HG03097 (cell line): ENCODE measurements around the gene PRMT2.
"Not testable (repeated sequence)": the region's sequence is repeated elsewhere in the genome, so short reads cannot be mapped to it uniquely, and the experiment has no call there.

Source experiments
- ATAC-seq: cut with Tn5 transposase; IDR thresholded peaks from one replicate; pipeline ENCODE4 v1.9.1; 2021; ENCODE audit not compliant: unreplicated experiment, low FRiP score

PRMT2 gene

DNA sequence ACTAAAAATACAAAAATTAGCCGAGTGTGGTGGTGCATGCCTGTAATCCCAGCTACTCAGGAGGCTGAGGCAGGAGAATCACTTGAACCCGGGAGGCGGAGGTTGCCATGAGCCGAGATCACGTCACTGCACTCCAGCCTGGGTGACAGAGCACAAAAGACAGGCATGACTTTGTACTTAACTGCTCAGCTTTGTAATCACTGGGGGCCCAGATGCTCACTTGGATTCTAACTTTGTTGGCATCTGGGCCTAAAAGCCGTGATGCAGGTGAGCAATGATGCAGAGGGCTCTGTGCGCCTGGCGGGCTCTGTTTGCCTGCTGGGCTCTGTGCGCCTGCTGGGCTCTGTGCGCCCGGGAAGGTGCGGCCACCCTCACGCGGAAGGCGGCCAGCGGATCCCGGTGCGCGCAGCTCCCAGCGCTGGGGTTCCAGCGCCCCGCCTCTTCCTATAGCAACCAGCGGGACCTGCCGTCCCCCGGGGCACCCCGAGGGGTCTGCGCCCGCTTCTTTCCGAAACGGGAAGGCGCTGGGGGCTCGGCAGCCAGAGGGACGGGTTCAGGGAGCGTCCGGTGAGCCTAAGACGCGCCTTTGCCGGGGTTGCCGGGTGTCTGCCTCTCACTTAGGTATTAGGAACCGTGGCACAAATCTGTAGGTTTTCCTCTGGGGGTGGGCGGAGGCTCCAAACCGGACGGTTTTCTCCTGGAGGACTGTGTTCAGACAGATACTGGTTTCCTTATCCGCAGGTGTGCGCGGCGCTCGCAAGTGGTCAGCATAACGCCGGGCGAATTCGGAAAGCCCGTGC lies 31.7 kb downstream of the PRMT2 start:
- ATAC-seq, result no peak

DNA sequence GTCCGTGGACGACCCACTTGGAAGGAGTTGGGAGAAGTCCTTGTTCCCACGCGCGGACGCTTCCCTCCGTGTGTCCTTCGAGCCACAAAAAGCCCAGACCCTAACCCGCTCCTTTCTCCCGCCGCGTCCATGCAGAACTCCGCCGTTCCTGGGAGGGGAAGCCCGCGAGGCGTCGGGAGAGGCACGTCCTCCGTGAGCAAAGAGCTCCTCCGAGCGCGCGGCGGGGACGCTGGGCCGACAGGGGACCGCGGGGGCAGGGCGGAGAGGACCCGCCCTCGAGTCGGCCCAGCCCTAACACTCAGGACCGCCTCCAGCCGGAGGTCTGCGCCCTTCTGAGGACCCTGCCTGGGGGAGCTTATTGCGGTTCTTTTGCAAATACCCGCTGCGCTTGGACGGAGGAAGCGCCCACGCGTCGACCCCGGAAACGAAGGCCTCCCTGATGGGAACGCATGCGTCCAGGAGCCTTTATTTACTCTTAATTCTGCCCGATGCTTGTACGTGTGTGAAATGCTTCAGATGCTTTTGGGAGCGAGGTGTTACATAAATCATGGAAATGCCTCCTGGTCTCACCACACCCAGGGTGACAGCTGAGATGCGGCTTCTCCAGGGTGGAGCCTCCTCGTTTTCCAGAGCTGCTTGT lies 32.4 kb downstream of the PRMT2 start:
- no peak for ATAC-seq

DNA sequence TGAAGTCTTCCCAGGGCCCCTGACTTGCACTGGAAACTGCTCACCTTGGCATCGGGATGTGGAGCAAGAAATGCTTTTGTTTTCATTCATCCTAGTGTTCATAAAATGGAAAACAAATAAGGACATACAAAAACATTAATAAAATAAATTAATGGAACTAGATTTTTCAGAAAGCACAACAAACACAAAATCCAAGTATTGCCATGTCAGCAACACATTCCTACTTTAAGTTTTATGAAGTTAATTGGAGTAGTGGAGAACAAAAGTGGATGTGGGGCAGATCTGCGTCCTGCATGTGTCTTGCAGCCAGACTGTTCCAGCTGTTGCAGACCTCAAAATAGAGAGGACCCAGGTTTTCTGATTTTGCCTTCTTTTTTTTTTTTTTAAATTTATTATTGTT lies 32.9 kb downstream of the PRMT2 start:
- no peak for ATAC-seq

- not testable (repeated sequence) for ATAC-seq
Measured at GRCh38 chr21:46668904-46669303, 33.4 kb downstream of the PRMT2 start.

DNA sequence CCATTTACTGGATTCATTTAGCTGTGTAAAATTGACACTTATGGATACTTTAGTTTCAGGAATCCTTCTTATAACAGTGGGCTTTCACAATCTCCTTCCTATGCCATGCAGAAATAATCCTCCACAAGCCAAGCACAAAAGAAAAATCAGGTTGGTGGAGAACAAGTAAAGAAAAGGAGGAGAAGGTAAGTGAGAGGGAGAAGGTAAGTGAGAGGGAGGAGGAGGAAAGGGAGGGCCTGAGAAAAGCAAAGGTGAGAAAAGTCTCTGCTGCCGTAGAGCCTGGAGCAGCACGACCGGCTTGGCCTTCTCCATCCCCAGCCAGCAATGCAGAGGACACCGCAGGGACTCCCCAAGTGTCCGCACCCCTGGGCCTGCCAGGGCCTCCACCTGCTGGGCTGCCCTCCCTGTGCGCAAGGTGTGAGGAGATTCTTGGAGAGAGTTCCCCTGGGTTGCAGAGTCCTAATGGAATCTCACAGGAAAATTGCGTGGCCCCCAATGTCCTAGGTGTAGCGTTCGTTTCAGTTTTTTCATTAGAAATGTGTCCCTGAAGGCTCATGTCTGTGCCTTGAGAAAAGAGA lies 39.0 kb downstream of the PRMT2 start:
- ATAC-seq, result no peak

DNA sequence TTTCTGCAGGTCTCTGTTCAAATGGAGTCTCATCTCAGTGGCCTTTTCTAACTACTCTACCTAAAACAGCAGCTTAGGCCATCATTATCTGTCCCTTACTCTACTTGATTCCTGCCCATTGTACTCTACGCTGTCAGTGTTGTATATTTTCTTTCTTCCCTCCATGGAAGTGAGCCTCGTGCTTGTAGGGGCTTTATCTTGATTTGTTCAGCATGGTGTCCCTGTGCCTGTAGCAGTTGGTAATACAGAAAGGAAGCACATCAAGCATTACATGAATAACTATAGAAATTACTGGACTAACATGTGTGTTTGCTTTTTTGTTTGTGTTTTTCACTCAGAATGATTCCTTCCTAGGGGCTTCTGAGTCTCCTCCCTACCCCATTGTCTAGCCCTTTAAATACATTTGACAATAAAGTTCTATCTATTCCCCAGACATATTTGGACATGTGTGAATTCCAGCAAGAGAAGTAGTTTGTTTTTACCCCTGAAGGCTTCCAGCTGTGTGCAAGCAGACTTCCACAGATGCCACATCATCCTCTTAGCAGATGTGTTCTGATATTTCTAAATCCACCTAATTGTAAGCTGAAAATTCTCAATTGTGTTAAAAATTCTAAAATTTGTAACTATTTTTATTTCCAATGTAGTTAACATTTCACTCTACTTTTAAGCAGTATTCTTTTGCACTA lies 40.3 kb downstream of the PRMT2 start:
- ATAC-seq, result no peak

- ATAC-seq, result not testable (repeated sequence)
Measured at GRCh38 chr21:46676542-46676941, 41.1 kb downstream of the PRMT2 start.

DNA sequence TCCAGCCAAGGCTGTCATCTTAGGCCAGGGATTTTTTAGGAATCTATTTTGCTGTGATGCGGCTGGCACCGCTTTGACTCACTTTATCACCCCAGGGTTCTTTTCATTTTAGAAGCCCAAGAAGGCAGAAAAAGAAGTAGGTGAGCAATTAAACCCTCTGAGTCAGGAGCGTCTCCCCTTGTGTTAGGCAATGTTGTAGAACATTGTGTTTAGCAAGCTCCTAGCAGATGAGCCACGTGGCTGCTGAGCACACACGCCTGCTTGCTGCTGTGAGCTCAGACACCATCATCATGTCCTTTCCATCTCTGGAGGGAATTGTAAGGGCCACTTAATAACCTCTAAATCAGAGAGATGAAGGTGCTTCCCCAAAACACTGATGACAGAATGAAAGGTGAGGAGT lies 46.1 kb downstream of the PRMT2 start:
- ATAC-seq, result not testable (repeated sequence)

GRCh38 chr21:46698652-46699051 lies 63.2 kb downstream of the PRMT2 start:
- ATAC-seq, result not testable (repeated sequence)

DNA sequence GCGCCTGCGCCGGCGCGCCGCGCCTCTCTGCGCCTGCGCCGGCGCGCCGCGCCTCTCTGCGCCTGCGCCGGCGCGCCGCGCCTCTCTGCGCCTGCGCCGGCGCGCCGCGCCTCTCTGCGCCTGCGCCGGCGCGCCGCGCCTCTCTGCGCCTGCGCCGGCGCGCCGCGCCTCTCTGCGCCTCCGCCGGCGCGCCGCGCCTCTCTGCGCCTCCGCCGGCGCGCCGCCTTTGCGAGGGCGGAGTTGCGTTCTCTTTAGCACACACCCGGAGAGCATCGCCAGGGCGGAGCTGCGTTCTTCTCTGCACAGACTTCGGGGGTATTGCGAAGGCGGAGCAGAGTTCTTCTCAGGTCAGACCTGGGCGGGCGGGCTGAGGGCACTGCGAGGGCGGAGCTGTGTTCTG lies 63.6 kb downstream of the PRMT2 start:
- not testable (repeated sequence) for ATAC-seq
